ENCODE results near the gene HDAC8.
"Not testable (repeated sequence)": the region's sequence is repeated elsewhere in the genome, so short reads cannot be mapped to it uniquely, and the experiment has no call there.

The HDAC8 gene

DNA sequence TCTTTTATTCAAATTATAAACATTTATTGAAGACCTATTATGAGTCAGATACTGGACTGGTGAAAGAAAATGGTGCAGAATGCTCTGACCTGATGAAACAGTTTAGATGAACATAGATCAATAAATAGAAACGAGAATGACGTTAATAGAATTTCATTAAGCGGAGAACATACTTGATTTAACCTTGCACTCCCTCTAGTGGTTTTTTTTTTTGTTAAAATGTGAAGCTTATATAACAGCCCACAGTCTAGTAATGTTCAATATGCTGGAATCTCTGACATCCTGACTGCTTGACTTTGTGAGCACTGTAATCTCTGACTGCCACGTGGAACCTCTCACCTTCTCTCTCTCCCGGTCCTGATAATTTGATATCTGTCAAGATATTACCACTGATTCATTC, 32.3 kb downstream of the HDAC8 start:
- in situ Hi-C loops (cut with MboI; ENCODE audit: low pct_unique_long_range_greater_than_20kb, low sequenced_read_pairs) = loop anchor here (10.0 kb wide), 1 partner anchor 236 kb away; the partner anchor contains the start of gene CITED1
- peak; percentile 37 for DNase-seq

DNA sequence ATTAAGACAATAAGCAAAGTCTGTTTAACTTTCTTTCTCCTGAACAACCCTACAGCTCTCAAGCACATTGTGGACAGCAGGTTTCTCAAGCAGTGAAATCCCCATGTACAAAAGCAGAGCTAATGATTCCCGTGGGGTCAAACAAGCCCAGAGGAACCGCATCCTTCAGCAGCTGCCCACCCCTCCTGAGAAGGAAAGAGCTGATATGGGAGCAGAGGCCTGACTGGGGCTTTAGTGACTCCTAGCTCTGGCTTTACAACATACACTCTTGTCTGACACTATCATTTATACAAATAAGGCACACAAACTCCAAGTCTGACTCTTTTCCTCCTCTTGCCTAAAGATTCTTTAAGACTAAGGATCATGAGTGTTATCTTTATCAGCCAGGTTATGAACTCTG, 32.8 kb downstream of the HDAC8 start:
- DNase-seq = no peak
- in situ Hi-C loops (cut with MboI; ENCODE audit: low pct_unique_long_range_greater_than_20kb, low sequenced_read_pairs) = loop anchor here (10.0 kb wide), 1 partner anchor 235 kb away; the partner anchor contains the start of gene CITED1

DNA sequence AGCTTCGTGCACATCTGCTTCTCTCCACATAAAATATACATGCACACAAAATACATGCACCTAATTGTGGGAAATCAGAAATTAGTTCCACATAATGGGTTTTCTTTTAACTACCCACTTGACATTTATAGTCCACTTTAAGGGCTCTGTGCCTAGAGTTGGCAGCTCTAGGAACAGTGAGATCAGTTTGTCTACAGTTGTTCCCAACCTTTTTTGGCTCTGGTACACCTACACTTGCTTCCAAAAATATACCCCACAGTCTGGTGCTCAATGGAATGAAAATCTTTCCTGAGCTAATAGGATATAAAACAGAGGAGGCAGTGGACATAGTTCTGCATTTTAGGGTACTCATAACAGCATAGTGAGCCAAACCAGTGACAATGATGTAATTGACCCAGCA, 36.1 kb downstream of the HDAC8 start:
- no peak for DNase-seq
- in situ Hi-C loops (cut with MboI; ENCODE audit: low pct_unique_long_range_greater_than_20kb, low sequenced_read_pairs) = no loop called here

DNA sequence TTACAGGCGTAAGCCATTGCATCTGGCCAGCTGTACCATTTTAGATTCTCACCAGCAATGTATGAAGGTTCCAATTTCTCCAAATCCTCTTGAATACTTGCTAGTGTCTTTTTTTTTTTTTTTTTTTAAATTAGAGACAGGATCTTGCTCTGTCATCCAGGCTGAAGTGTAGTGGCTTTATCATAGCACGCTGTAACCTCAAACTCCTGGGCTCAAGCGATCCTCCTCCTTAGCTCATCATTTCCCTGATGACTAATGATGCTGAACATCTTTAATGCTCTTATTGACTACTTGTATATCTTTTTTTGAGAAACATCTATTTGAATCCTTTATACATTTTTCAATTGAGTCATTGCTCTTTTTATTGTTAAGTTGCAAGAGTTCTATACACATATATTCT, 40.3 kb downstream of the HDAC8 start:
- in situ Hi-C loops (cut with MboI; ENCODE audit: low pct_unique_long_range_greater_than_20kb, low sequenced_read_pairs) = no loop called here
- no peak for DNase-seq

DNA sequence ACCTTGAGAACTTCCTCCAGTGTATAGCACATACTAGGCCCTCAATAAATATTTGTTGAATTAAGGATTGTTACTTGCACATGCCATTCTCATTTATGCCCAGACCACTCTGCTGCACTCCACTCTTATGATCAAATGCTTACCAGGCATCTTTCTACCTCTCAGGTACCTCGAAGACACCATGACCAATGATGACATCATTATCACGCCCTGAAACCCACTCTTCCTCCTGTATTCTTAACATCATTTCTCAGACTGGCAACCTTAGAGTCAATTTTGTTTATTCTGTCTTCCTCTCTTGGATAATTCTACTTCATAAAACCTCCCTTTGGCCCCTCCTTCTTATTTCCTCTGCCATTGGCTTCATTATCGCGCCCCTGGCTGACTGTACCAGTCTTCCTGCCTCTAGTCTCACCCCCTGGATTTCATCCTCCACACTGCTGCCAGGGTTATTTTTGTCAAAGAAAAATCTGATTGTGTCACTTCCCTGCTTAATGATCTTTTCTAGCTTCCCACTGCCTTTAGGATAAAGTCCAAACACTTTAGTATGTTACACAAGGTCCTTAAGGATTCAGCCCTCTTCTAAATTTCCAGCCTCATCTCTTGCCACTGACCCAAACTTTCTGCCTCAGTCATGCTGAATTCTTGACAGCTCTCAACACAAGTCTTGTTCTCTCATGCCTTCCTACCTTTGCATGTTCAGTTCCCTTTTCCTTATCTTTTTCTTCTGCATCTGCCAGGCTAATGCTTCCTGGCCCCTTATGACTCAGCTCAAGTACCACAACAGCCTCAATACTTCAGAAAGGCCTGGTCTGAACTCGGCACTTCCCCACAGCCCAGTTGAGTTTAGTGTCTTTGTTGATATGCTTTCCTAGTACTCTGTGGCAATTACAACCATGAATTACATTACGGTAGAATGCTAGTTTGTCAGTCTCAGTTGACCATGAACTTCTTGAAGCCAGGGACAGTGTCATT, 45.8 kb downstream of the HDAC8 start:
- peak; percentile 96 for DNase-seq
- in situ Hi-C loops (cut with MboI; ENCODE audit: low pct_unique_long_range_greater_than_20kb, low sequenced_read_pairs) = no loop called here

DNA sequence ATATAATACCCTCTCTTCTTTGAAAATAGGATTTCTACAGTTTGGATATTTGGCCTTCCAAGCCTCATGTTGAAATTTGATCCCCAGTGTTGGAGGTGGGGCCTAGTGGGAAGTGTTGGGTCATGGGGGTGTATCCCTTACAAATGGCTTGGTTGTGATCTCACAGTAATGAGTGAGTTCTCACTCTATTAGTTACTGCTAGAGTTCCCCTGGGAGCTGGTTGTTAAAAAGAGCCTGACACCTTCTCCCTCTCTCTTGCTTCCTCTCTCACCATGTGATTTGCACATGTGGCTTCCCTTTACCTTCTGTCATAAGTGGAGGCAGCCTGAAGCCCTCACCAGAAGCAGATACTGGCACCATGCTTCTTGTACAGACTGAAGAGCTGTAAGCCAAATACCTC, 73.9 kb downstream of the HDAC8 start:
- in situ Hi-C loops (cut with MboI; ENCODE audit: low pct_unique_long_range_greater_than_20kb, low sequenced_read_pairs) = no loop called here
- DNase-seq = peak; percentile 30

DNA sequence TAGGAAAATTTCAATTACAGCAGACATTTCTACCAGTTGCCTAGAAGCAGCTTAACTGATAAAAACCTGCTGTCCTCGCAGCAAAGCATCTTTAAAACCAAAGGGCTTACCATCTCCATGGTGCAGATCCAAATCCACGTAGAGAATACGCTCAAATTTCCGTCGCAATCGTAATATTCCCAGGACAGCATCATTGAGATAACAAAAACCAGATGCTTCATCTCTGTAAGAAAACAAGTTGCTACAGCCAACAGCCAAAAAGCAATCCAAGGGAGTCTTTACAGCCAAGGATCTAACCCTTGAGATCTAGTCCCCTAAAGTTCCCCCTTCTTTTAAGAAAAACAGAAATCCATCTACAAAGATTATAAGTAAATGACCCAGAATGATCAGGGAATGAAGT, 77.6 kb downstream of the HDAC8 start:
- in situ Hi-C loops (cut with MboI; ENCODE audit: low pct_unique_long_range_greater_than_20kb, low sequenced_read_pairs) = no loop called here
- DNase-seq = no peak

DNA sequence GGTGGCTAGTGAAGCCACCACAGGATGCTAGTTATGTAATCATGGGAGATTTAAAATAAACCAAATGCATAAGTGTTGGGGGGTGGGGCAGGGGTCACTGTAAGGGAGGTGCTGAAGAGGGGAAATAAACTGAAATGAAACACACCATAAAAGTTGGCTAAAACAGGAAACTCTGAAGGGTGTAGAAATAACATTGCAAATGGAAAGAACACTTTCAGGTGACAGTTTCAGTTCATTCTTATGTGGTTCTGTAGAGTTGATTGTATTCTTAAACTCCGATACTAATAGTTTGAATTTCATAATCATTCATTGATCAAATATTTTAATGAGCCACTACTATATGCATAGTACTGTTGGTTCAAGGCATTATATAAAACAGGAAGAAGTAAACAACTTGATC, 80.1 kb downstream of the HDAC8 start:
- in situ Hi-C loops (cut with MboI; ENCODE audit: low pct_unique_long_range_greater_than_20kb, low sequenced_read_pairs) = no loop called here
- peak; percentile 30 for DNase-seq

DNA sequence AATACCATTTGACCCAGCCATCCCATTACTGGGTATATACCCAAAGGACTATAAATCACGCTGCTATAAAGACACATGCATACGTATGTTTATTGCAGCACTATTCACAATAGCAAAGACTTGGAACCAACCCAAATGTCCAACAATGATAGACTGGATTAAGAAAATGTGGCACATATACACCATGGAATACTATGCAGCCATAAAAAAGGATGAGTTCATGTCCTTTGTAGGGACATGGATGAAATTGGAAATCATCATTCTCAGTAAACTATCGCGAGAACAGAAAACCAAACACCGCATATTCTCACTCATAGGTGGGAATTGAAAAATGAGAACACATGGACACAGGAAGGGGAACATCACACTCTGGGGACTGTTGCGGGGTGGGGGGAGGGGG, 82.4 kb downstream of the HDAC8 start:
- in situ Hi-C loops (cut with MboI; ENCODE audit: low pct_unique_long_range_greater_than_20kb, low sequenced_read_pairs); DNase-seq: not testable (repeated sequence)

DNA sequence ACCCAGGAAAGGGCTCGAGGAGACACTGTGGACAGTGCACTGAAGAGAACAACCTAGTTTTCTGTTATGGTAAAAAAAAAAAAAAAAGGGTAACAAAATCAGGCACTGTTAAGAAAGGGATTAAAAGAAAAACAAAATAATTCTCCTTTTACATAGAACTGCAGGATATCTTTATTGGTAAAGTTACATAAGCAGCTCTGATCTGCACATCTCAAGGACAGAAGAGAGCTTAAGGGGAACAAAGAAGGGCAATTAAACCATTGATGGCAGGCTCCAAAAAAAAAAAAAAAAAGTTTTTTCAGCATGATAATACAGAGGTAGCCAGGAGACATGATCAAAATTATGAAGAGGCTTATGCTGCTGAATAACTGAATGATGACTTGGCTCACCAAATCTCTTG, 85.0 kb downstream of the HDAC8 start:
- in situ Hi-C loops (cut with MboI; ENCODE audit: low pct_unique_long_range_greater_than_20kb, low sequenced_read_pairs) = no loop called here
- DNase-seq = no peak

DNA sequence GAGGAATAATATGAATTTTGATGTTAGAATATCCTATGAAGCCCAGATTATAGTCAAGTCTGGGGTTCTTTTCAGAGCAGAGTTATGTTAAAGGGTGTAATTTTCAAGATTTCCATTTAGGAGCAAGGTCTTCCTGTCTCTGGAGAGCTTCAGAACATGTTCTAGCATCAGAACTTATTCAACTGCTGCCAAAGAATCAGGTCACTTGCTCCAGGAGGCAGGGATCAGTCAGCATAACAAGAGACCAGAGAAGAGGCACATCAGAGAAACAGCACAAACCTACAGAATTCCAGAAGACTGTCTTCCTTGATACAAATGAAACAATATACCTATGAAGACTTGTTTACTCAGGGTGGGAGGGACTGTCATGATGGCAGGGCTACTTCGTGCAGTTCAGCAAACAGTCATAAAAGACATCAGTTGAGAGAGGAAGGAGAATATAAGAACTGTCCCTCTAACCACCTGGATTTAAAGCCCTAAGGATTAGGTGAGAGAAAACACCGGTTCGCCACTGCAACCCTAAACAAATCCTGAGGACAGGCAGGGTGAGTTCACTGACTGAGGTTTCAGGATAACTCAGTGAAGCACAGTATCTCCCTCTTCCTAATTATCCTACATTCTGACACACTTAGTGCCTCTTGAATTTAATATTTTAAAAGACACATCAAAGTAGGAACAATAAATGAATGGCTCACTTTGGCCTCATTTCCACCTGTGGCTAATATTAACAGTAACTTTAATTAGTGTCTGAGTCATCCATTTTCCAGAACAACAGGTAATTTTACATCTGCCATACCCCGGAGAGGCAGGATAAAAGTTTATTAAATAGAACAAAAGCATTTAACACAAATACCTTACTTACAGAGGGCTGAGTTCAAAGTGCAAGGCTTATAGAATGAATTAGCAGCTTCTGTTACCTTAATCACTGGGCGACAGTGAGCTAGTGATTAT, 93.0 kb downstream of the HDAC8 start:
- in situ Hi-C loops (cut with MboI; ENCODE audit: low pct_unique_long_range_greater_than_20kb, low sequenced_read_pairs) = no loop called here
- no peak for DNase-seq

DNA sequence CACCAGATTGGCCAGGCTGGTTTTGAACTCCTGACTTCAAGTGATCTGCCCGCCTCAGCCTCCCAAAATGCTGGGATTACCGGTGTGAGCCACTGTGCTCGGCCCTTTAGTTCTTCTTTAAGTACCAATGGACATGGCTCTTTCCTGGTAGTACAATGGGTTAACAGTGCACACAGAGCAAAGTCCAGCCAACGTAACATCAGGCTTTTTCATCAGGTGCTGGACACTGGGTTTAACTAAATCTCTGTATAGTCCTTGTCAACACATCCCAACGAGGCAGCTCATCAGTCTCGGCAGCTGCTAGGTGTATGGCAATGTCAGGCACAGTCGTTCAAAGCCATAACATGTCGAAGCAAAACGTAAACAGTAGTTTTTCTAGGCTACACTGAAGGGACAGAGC, 93.8 kb downstream of the HDAC8 start:
- in situ Hi-C loops (cut with MboI; ENCODE audit: low pct_unique_long_range_greater_than_20kb, low sequenced_read_pairs) = no loop called here
- no peak for DNase-seq

DNA sequence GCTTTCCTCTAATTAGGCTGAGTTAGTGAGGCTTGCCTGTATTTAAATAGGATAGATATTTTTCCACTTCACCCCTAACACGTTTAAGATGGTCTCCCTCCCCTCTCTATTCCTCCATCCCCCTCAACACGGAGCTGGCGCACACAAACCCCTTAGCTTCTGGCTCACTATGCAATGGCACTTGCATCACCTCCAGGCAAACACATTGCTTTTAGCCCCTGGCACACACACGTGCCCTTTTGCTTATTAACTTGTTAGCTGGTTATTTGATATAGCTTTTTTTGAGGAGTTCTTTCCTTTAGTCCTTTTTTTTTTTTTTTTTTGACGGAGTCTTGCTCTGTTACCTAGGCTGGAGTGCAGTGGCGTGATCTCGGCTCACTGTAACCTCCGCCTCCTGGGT, 94.3 kb downstream of the HDAC8 start:
- no peak for DNase-seq
- in situ Hi-C loops (cut with MboI; ENCODE audit: low pct_unique_long_range_greater_than_20kb, low sequenced_read_pairs) = no loop called here

DNA sequence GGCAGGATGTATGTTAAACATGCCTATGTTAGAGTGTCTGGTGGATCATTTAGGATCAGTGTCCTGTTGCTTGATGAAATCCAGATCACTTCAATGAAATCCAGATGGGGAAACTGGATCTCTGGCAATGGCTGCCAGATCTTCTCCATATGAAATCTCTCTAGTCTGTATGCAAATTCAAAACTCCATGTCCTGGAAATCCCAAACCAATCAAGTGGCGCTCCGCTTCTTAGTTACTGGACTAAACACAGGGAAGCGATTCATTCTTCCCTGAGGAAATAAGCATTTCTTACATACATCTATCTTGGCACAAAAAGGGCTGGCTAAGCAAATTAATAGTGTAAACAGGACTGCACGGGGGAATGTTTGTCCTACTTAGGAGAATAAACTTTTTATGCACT, 94.9 kb downstream of the HDAC8 start:
- DNase-seq = no peak
- in situ Hi-C loops (cut with MboI; ENCODE audit: low pct_unique_long_range_greater_than_20kb, low sequenced_read_pairs) = no loop called here

DNA sequence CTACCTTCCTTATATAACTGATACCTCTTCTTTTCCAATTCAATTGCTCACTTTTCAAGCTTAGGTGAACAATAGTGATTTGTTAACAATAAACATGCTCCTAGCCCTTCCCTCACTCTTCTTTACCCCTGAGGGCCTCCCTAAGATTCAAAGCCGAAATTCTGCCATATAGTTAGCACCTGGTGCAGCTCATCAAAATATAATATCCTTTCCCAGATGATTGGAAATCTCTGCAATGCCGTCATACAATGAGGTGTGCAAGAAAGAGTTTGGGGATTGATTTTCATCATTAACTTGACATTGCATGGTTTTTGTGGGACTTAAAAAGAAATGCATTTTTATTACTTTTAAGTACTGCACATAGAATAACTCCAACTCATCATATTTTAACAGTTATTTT, 95.3 kb downstream of the HDAC8 start:
- in situ Hi-C loops (cut with MboI; ENCODE audit: low pct_unique_long_range_greater_than_20kb, low sequenced_read_pairs) = no loop called here
- DNase-seq = no peak

DNA sequence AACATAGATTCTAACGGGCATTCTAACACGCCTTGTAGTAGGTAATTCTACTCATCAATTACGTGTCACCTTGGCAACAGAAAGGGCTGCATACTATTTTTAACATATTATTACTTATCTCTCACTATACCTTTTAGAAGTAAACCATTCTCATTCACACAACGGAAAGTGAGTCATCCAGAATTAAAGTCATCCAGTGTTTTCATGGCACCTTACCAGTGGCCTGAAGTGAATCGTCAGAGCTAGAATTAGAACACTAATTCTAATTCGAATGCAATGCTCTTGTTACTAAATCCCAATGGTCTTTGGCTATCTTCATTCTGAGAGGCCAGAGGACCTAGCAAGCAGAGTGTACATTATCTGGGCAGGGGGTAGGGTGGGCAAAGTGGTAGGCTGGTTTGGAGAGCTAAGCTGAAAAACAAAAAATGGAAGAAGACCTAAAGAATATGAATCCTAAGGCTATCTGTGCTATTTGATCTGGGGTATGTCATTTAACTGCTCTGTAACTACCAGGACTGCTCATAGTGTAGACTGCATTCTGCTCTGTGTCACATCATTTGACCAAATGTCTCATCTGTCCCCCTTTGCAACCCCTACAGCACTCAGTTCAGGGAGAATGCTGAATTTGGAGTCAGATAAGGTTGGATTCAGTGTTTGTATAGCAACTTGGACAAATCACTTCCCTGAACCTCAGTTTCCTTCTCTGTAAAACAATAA, 96.5 kb downstream of the HDAC8 start:
- DNase-seq = no peak
- in situ Hi-C loops (cut with MboI; ENCODE audit: low pct_unique_long_range_greater_than_20kb, low sequenced_read_pairs) = no loop called here

DNA sequence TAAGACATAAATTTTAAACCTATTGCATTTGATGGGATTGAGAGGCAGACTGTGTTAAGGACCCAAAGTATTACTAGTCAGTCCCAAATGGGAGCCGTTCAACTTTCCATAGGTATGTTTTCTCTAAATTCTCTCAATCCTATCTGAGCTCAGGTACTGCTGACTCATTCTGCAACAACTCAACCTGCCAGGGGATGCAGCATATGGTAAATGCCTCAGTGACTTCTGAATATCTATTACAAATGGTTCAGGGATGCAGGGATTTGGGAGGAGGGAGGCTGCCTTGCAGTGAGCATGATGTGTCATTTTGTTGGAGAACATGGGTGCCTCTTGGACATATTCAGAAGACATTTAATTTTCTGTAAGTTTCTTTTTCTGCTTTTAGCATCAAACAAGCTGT, 97.3 kb downstream of the HDAC8 start:
- no peak for DNase-seq
- in situ Hi-C loops (cut with MboI; ENCODE audit: low pct_unique_long_range_greater_than_20kb, low sequenced_read_pairs) = no loop called here

DNA sequence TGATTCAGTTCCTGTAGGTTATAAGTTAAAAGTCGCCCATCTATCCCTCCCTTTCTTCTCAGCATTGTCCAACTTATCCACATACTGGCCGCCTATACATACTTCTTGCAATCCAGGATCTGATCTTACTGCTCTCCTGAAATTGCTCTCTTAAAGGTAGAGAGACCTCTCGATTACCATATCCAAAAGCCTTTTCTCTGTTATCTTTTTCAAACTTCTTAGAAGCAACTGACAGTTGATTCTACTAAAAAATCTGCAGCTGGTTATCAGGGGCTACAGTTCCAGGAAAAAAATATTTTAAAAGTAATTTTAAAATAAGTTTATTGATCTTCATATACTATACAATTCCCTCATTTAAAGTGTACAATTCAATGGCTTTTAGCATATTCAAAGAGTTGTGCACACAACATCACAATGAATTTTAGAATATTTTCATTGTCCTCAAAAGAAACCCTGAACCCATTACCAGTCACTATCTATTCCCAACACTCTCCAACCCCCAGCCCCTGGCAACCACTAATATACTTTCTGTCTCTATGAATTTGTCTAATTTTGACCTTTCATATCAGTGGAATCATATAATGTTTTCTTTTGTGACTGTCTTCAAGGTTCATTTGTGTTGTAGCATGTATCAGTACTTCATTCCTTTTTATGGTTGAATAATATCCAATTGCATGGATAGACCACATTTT, 102.0 kb downstream of the HDAC8 start:
- in situ Hi-C loops (cut with MboI; ENCODE audit: low pct_unique_long_range_greater_than_20kb, low sequenced_read_pairs) = no loop called here
- no peak for DNase-seq

DNA sequence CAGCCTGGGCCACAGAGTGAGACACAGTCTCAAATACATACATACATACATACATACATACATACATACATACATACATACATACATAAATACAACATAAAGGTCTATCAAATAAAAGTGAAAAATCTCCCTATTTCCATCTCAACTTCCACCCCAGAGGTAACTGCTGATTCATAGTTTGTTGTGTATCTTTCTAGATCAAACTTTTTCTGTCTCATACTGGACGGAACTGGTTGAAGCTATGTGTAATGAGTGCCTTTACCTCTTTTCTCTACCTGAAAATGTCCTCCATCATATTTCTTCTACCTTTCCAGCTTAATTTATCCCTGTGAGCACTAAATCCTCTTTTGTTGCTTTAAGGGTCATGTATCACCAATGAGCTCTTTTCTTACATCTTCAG, 102.5 kb downstream of the HDAC8 start:
- in situ Hi-C loops (cut with MboI; ENCODE audit: low pct_unique_long_range_greater_than_20kb, low sequenced_read_pairs) = no loop called here
- no peak for DNase-seq
